Effector memory CD4-positive, alpha-beta T cell (primary cell): Measurements from ENCODE around the gene COTL1.

Experiments
- DNase-seq, 3 donors: peaks; one replicate each; pipeline ENCODE4 v3.0.0-alpha.2; 2020
- H3K27ac ChIP-seq: 2 replicates; pipeline ENCODE4 v1.7.0; 2013; ENCODE audit warnings: mild to moderate bottlenecking, low read length, moderate library complexity; ENCODE audit not compliant: insufficient read depth, poor library complexity, severe bottlenecking
- H3K27me3 ChIP-seq: replicated peaks from 2 replicates; pipeline ENCODE4 v1.7.0; 2013; ENCODE audit warnings: mild to moderate bottlenecking, low read length; ENCODE audit not compliant: insufficient read depth, control insufficient read depth, poor library complexity, severe bottlenecking
- H3K36me3 ChIP-seq: 2 replicates; pipeline ENCODE4 v1.7.0; 2013; ENCODE audit warnings: mild to moderate bottlenecking, low read length, moderate library complexity; ENCODE audit not compliant: control insufficient read depth, insufficient read depth
- H3K4me1 ChIP-seq: 2 replicates; pipeline ENCODE4 v1.7.0; 2013; ENCODE audit warnings: low read length, mild to moderate bottlenecking; ENCODE audit not compliant: control insufficient read depth, insufficient read depth, poor library complexity, severe bottlenecking
- H3K4me3 ChIP-seq: 2 replicates; pipeline ENCODE4 v1.7.0; 2013; ENCODE audit warnings: low read length, low read depth, mild to moderate bottlenecking; ENCODE audit not compliant: insufficient read depth, poor library complexity, severe bottlenecking
- H3K9me3 ChIP-seq: 2 replicates; pipeline ENCODE4 v1.7.0; 2013; ENCODE audit warnings: mild to moderate bottlenecking, low read length, moderate library complexity; ENCODE audit not compliant: control insufficient read depth

COTL1 gene

GRCh38 chr16:84547546-84548061 is 70.3 kb downstream of the COTL1 start:
- no peak overlapping the region for H3K4me3 ChIP-seq
- H3K9me3 ChIP-seq: no peaks in the 10 kb centered on the region
- no peaks in the 10 kb centered on the region for H3K36me3 ChIP-seq
- no peaks in the 10 kb centered on the region for H3K27me3 ChIP-seq
- H3K27ac ChIP-seq: no peak overlapping the region
- DNase-seq: no peak
- peaks cover 39% of the 10 kb centered on the region for H3K4me1 ChIP-seq

GRCh38 chr16:84546669-84547545 is 71.0 kb downstream of the COTL1 start:
- DNase-seq: no peak
- Histone ChIP-seq H3K4me1 (peaks cover 33% of the 10 kb centered on the region), H3K27ac (no peak overlapping the region), H3K9me3 (no peaks in the 10 kb centered on the region), H3K27me3 (no peaks in the 10 kb centered on the region), H3K36me3 (no peaks in the 10 kb centered on the region), H3K4me3 (no peak overlapping the region)

- no peaks in the 10 kb centered on the region for H3K36me3 ChIP-seq
- H3K27me3 ChIP-seq: no peaks in the 10 kb centered on the region
- no peak overlapping the region for H3K27ac ChIP-seq
- DNase-seq: no peak
- no peaks in the 10 kb centered on the region for H3K9me3 ChIP-seq
- peaks cover 26% of the 10 kb centered on the region for H3K4me1 ChIP-seq
- no peak overlapping the region for H3K4me3 ChIP-seq
Observed at GRCh38 chr16:84545114-84545737, 72.7 kb downstream of the COTL1 start.

- peaks cover 18% of the 10 kb centered on the region for H3K4me1 ChIP-seq
- no peak overlapping the region for H3K27ac ChIP-seq
- H3K27me3 ChIP-seq: no peaks in the 10 kb centered on the region
- no peaks in the 10 kb centered on the region for H3K36me3 ChIP-seq
- H3K4me3 ChIP-seq: no peak overlapping the region
- no peak for DNase-seq
- no peaks in the 10 kb centered on the region for H3K9me3 ChIP-seq
Observed at GRCh38 chr16:84544031-84544773, 73.7 kb downstream of the COTL1 start.

- Histone ChIP-seq H3K4me3 (no peak overlapping the region), H3K4me1 (peaks cover 11% of the 10 kb centered on the region), H3K36me3 (no peaks in the 10 kb centered on the region), H3K27me3 (no peaks in the 10 kb centered on the region), H3K9me3 (no peaks in the 10 kb centered on the region), H3K27ac (no peak overlapping the region)
- DNase-seq: no peak
Observed at GRCh38 chr16:84543253-84543652, 74.6 kb downstream of the COTL1 start.

GRCh38 chr16:84541999-84542817 is 75.7 kb downstream of the COTL1 start:
- DNase-seq: no peak
- H3K27ac ChIP-seq: no peak overlapping the region
- H3K36me3 ChIP-seq: no peaks in the 10 kb centered on the region
- H3K27me3 ChIP-seq: no peaks in the 10 kb centered on the region
- H3K9me3 ChIP-seq: no peaks in the 10 kb centered on the region
- no peak overlapping the region for H3K4me3 ChIP-seq
- peaks cover 7% of the 10 kb centered on the region for H3K4me1 ChIP-seq

- Histone ChIP-seq H3K4me3 (no peak overlapping the region), H3K4me1 (peaks cover 7% of the 10 kb centered on the region), H3K36me3 (no peaks in the 10 kb centered on the region), H3K27me3 (no peaks in the 10 kb centered on the region), H3K9me3 (no peaks in the 10 kb centered on the region), H3K27ac (no peak overlapping the region)
- no peak for DNase-seq
Observed at GRCh38 chr16:84540194-84540593, 77.7 kb downstream of the COTL1 start.

- no peaks in the 10 kb centered on the region for H3K4me1 ChIP-seq
- no peak overlapping the region for H3K27ac ChIP-seq
- no peaks in the 10 kb centered on the region for H3K9me3 ChIP-seq
Observed at GRCh38 chr16:84538222-84538840, 79.5 kb downstream of the COTL1 start.

GRCh38 chr16:84537491-84538151 is 80.3 kb downstream of the COTL1 start:
- DNase-seq: no peak
- no peaks in the 10 kb centered on the region for H3K27me3 ChIP-seq
- no peaks in the 10 kb centered on the region for H3K4me1 ChIP-seq
- H3K36me3 ChIP-seq: no peaks in the 10 kb centered on the region
- no peaks in the 10 kb centered on the region for H3K9me3 ChIP-seq
- H3K4me3 ChIP-seq: no peak overlapping the region
- no peak overlapping the region for H3K27ac ChIP-seq

More at GRCh38 chr16:84538222-84538840, 79.5 kb downstream of the COTL1 start:
- no peaks in the 10 kb centered on the region for H3K36me3 ChIP-seq
- H3K4me3 ChIP-seq: no peak overlapping the region
- no peaks in the 10 kb centered on the region for H3K27me3 ChIP-seq
- DNase-seq: no peak
